ENCODE data around the gene CUL4A.

DNA sequence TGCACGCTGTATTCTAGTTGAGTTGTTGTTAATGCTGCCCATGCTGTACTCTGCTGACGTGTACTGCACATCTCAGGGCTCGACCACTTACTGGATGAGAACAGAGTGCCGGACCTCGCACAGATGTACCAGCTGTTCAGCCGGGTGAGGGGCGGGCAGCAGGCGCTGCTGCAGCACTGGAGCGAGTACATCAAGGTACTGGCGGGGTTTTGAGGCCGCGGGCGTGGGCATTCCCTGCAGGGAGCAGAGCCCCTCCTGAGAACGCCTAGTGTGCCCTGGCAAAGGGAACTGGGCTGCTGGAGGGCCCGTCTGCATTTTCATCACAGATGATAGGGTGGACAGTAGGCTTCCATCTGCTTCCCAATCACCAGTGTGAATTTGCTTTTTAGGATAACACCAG, 29.9 kb downstream of the CUL4A start:
- TF ChIP-seq EZH2 (IDR thresholded peaks at IDR 0.05; ENCODE audit: borderline replicate concordance, low read length): no peak
- TF ChIP-seq, protein P1, sequence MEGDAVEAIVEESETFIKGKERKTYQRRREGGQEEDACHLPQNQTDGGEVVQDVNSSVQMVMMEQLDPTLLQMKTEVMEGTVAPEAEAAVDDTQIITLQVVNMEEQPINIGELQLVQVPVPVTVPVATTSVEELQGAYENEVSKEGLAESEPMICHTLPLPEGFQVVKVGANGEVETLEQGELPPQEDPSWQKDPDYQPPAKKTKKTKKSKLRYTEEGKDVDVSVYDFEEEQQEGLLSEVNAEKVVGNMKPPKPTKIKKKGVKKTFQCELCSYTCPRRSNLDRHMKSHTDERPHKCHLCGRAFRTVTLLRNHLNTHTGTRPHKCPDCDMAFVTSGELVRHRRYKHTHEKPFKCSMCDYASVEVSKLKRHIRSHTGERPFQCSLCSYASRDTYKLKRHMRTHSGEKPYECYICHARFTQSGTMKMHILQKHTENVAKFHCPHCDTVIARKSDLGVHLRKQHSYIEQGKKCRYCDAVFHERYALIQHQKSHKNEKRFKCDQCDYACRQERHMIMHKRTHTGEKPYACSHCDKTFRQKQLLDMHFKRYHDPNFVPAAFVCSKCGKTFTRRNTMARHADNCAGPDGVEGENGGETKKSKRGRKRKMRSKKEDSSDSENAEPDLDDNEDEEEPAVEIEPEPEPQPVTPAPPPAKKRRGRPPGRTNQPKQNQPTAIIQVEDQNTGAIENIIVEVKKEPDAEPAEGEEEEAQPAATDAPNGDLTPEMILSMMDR (IDR thresholded peaks at IDR 0.05; ENCODE audit: low read length): no peak
